ENCODE data around the gene DGKB.

Gene DGKB

GRCh38 chr7:14271441-14271840 is 631.1 kb downstream of the DGKB start:
- no peak for DNase-seq

DNA sequence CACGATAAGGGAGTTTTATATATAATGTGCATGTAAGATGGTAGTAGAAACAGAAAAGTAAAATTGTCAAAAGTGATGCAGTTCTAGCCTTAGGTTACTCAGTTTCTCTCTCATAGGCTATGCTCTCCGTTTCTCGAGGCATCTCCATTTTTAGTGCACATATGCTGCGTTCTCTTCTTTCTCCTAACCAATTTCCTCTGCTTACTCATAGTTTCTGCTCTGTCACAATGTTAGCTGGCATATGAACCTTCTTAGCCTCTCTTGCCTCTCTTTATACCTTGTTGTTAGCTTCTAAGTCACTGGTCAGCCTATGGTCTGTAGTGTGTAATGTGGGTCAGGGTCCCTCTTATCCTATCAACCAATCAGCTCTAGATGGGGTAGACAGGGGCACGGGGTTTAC is 632.5 kb downstream of the DGKB start:
- no peak for DNase-seq

- DNase-seq = no peak
Measured at GRCh38 chr7:14260011-14260410, 642.5 kb downstream of the DGKB start.

- DNase-seq = no peak
Measured at GRCh38 chr7:14258861-14259260, 643.7 kb downstream of the DGKB start.

DNA sequence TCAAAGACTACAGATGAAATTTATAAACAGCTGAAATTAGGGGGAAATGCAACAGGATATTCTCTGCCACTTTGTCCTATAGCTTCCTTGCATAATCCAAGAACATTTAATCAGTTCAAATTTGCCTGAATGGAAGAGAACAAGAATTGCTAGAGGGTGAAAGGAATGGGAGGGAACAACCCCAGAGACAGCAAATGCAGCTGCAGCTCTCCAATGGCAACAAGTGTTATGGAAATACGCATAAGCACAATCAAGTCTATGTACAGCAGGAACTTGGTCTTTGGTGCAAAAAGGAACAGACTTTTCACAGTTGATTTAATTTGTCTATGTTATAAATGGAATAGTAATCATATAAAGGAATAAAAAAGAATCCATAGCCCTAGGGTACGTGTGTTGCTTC is 644.1 kb downstream of the DGKB start:
- no peak for DNase-seq

- DNase-seq = no peak
Measured at GRCh38 chr7:14252458-14252857, 650.1 kb downstream of the DGKB start.

DNA sequence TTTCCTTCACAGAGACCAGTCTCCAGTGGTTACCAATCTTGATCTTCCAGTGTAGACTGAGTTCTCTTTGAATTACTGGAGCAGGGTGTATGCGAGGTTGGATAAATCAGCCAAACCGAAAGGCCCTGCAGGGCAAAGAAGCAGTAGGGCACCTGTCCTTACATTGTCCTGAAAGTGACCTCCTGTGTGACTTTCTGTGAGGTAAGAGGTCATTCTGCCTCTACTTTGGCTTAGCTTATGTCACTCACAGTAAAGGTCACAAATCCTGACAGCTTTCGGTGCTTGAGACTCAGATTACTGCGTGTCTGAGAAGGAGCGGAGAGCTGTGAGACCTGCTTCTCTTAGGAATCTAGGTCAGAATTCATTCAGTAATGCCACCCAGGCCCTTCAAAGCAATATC is 660.4 kb downstream of the DGKB start:
- DNase-seq = no peak

- no peak for DNase-seq
Measured at GRCh38 chr7:14236834-14237233, 665.7 kb downstream of the DGKB start.

DNA sequence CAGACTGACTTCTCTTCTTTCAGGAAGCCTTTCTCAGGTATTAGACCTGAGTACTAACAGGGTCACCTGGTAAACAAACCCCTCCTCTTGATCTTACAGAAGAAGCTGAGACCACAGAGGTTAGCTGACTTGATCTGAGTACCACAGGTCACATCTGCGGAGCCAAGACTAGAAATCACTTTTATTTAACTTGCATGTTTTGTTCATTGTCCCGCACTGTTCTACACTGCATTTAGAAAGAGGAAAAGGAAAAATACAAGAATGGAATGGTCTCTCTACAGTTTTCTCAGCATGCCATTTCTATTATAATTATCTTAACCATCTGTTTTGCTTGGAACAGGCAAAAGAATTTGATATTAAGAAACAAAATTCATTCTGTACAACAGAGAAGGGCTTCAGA is 667.5 kb downstream of the DGKB start:
- no peak for DNase-seq

DNA sequence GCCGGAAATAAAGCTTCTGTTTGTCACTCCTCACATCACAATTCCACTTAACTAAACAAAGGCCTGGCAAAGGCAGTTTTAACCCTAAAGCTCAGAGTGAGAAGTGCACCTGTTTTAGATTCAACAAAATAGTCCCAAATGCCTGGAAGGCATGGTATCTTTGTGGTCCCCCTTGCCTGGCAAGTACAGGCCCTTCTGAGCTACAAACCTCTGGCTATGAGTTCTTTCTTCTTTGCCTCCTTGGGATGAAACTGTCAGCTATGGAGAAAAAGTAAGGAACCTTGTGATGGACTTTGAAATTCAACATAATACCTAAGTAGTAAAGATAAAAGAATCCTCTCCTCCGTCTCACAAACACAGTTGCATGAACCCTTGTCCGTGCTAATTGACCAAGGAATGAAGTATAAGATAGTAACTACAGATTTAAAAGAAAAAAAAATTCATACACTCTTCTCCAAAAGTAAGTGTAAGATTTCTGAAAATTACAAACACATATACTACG is 668.6 kb downstream of the DGKB start:
- no peak for DNase-seq

GRCh38 chr7:14233076-14233867 is 669.3 kb downstream of the DGKB start:
- DNase-seq = no peak

DNA sequence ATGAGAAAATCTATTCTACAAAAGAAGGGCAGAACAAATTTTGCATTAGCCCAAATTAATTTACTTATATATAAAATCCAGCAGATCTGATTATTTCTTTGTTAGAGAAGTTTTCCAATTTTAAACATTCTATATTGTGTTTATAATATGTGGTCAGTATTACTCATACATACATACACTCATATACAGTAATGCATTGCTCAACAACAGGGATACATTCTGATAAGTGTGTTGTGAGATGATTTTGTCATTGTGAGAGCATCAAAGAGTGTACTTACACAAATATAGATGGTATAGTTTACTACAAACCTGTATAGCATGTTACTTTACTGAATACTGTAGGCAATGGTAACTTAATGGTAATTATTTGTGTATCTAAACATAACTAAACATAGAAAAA is 673.5 kb downstream of the DGKB start:
- DNase-seq = no peak

DNA sequence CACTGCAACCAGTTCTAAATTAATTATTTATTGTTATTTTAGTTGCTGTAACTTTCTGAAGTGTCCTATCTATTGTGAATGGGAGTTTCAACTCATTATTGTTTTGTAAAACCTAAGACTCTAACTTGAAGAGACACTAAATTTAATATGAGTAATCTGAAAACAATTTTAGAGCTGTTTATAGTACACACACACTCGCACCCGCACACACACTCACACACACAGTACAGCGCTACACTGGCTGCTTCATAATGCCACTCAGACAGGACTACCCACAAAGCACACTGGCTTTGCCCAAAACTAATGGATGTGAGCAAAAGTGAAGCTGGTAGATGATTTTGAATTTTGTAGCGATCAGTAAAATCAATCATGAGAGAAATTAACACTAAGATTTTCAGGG is 674.2 kb downstream of the DGKB start:
- no peak for DNase-seq

- no peak for DNase-seq
Measured at GRCh38 chr7:14226126-14226525, 676.4 kb downstream of the DGKB start.

- DNase-seq = no peak
Measured at GRCh38 chr7:14219125-14219524, 683.4 kb downstream of the DGKB start.

GRCh38 chr7:14218338-14218737 is 684.2 kb downstream of the DGKB start:
- no peak for DNase-seq

GRCh38 chr7:14209896-14210484 is 692.6 kb downstream of the DGKB start:
- DNase-seq = no peak

DNA sequence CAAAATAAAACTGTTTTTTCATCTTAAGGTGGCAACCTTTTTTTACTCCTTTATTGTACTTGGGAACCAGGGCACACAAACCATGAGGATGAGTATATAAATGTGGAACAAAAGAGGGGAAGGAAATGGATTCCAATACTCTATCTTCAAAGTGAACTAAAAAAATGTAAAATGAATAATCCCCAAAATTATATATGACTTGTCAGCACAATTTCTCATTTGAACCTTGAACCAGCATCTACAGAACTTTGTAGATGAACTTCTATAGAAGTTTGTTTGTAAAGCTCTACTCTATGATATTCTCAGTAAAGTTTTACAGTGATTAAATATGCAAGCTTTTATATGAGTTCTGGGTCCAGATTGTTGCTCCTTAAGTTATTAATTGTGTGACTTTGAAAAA is 694.8 kb downstream of the DGKB start:
- DNase-seq = no peak

- no peak for DNase-seq
Measured at GRCh38 chr7:14207138-14207537, 695.4 kb downstream of the DGKB start.

- DNase-seq = no peak
Measured at GRCh38 chr7:14206121-14206520, 696.4 kb downstream of the DGKB start.

GRCh38 chr7:14201353-14201752 is 701.2 kb downstream of the DGKB start:
- no peak for DNase-seq

GRCh38 chr7:14199336-14199735 is 703.2 kb downstream of the DGKB start:
- no peak for DNase-seq

GRCh38 chr7:14197280-14197679 is 705.3 kb downstream of the DGKB start:
- DNase-seq = no peak

GRCh38 chr7:14196555-14196954 is 706.0 kb downstream of the DGKB start:
- DNase-seq = no peak

- no peak for DNase-seq
Measured at GRCh38 chr7:14195871-14196270, 706.7 kb downstream of the DGKB start.
